Midbrain (tissue), 1 donor: ENCODE measurements around the gene NME9.
"Not testable (repeated sequence)": the region's sequence is repeated elsewhere in the genome, so short reads cannot be mapped to it uniquely, and the experiment has no call there.

Source experiments
- DNase-seq: peaks from one replicate; lab custom pipeline; 2025; lab: John Stamatoyannopoulos, UW

The NME9 gene, protein sequence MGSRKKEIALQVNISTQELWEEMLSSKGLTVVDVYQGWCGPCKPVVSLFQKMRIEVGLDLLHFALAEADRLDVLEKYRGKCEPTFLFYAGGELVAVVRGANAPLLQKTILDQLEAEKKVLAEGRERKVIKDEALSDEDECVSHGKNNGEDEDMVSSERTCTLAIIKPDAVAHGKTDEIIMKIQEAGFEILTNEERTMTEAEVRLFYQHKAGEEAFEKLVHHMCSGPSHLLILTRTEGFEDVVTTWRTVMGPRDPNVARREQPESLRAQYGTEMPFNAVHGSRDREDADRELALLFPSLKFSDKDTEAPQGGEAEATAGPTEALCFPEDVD

DNA sequence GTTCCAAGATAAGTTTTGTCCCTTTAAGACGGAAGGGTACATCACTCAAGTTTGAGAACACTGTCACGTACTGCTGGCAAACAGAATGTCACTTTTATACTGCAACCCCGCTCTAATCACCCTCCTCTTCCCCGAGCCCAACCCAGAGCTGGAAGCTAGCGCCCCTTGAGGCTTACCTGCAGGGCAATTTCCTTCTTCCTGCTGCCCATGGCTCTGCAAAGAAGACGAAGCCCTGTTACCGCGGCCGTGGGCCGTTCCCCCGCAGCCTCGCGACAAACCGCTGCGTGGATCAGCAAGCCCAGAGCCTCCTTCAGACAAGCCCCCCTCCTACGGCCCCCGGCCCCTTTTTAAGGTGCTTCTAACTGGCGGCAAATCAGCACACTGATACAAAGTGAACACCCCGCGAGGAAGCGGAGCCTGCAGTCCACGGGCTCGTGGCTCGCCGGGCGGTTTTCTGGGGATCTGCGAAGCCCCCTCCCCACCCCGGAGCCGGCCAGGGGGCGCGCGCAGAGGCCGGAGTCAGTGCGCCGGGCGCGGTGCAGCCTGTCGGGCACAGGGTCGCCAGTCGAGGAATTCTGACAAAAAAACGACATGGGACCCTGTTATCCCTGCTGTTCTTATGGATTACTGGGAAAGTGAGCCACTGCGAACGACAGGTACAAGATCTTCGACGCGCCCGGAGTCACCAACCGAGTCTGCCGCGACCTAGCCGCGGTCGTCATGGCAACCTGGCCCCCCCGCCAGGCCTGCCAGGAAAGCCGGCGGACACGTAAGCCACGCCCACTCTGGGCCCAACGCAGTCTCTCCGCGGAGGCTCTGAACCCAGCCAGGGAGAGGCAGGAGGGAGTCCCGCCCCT is at the start of gene NME9:
NME9 (minus strand) TSS at position 725 of the 857 bp plus-strand sequence; CDS start at position 209, 516 bp downstream.
- DNase-seq: peak; percentile 86

GRCh38 chr3:138378990-138379389 is 49.3 kb upstream of the NME9 start:
- no peak for DNase-seq

DNA sequence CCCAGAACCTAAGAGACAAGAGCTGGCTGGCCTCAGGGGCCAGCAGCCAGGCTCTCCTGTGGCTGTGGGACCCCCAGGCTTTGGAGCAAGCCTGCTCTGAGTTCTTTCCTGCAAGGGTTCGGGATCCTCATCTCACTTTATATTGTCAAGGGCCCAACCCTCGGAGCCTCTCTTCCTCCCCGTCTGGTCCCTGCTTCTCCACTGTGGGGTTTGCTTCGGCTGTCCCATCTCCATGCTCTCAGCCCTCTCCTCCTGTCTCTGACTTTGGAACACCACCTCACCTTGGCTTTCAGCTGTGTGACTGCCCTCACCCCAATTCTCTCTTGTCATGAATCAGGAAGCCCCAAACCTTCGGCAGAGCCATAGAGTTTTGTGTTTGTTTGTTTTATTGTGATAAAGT is 48.7 kb upstream of the NME9 start:
- no peak for DNase-seq

DNA sequence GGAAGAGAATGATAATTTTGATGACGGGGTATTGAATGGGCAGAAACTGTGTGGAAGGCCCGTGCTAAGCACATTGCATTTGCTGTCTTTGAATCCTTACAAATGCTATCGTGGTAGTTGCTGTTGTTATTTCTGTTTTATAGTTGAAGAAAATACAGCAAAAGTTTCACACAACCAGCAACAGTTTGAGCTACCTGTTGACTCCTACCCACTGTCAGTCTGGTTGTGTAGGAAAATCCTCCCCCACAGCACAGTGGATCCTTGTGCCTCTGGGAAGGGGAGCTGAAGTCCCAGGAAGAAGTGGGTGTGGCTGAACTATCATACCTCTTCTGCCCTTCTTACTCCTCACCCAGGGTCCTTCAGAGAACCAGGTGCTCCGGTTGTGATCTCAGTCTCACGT is 48.2 kb upstream of the NME9 start:
- DNase-seq: no peak

- not testable (repeated sequence) for DNase-seq
These were observed 47.6 kb upstream of the NME9 start for GRCh38 chr3:138377212-138377611.

- no peak for DNase-seq
These were observed 47.0 kb upstream of the NME9 start for GRCh38 chr3:138376663-138377062.

- DNase-seq: no peak
These were observed 45.8 kb upstream of the NME9 start for GRCh38 chr3:138375447-138375846.

DNA sequence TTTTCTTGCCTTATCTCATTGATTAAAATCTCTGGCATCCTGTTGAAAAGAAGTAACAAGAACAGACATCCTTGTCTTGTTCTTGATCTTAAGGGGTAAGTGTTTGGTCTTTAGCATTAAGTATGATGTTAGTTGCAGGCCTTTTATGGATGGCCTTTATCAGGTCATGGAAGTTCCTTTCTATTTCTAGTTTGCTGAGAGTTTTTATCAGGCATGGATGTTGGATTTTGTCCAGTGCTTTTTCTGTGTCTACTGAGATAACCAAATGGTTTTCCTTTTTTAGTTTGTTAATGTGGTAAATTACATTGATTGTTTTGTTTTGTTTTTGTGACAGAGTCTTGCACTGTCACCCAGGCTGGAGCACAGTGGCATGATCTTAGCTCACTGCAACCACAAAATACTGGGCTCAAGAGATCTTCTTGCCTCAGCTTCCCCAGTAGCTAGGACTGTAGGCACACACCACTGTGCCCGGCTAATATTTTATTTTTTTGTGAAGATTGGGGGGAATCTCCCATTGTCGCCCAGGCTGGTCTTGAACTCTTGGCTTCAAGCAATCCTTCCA is 45.0 kb upstream of the NME9 start:
- DNase-seq: no peak

DNA sequence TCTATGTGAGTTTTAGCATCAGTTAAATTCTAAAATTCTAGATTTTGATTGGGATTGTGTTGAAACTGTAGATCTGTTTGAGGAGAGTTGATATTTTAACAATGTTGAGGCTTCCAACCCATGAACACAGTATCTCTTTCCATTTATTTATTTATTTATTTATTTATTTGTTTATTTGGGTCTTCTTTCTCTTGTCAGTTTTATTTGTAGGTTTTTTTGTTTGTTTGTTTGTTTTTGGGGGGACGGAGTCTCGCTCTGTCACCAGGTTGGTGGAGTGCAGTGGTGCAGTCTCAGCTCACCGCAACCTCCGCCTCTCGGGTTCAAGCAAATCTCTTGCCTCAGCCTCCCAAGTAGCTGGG is 44.1 kb upstream of the NME9 start:
- no peak for DNase-seq

- no peak for DNase-seq
These were observed 43.6 kb upstream of the NME9 start for GRCh38 chr3:138373087-138373735.

DNA sequence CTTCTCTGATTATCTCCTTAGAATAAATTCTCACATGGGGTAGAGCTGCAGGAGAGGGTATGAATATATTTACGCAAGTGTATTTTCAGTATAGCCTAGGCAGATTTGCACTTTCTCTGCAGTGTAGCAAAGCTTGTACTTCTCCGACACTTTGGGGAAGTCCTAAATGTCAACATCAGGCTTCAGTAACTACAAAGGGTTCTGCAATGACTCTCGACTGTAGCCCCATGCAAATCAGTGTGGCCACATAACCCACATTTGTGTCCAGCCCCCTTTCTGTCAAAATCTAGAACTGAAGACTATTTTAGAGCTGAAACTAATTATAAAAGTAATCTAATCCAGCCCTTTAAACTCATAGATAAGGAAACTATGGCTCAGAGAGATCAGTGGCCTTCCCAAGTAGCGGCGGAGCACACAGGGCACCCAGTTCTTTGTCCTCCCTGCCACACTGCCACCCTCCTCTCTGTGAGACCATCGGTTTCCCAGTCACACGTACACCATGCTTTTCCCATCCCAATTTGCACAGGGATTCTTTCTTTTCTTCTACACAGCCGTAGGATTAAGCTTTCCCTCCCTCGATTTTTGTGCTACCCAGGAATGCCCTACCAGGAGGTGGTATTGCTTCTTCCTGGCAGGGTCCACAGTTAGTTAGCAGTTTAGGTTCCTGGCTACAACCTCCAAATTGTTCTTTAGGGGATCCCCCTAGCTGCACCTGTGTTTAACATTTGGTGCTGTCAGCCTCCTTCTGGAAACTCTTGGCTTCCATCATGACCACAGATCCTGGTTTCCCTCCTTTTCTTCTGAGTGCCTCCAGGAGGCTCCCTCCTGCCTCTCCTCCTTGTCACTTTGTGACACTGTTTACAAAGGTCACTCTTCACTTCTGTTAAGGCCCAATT is 41.7 kb upstream of the NME9 start:
- DNase-seq: no peak

DNA sequence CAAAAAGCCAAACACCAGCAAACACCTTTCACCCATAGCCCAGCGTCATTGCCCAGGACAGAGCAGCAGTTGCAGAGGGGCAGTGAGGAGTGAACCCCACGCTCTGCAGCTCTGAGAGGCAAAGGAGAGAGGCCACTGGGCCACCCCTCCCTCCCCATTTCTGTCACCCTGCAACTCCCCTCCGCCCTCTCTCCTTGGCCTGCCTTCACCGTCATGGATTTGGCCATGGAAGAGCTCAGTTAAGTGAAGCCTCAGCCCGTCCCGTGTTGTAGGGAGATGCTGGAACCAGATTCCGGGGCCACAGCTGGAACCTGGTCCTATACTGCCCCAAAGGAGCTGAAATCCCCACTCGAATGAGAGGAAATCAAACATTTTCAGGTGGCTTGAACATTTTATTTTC is 40.7 kb upstream of the NME9 start:
- DNase-seq: no peak

- DNase-seq: peak; percentile 55
These were observed 39.7 kb upstream of the NME9 start for GRCh38 chr3:138369151-138369900.

DNA sequence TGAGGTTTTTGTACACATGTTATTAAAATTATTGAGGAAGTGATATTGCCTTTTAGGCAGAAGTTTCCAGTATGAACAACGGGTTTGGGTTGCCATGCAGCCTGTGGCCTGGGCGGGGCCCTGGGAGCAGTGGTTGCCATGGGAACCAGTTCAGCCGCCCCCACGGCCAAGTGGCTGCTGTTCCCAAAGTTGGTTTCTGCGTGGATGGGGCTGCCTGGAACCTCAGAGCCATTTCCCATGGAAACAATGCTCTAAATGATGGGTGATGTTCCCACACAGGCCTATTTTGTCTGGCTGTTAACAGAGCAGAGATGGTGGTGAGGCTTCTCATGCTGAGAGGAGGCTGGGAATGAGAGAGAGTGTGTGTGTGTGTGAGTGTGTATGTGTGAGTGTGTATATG is 38.3 kb upstream of the NME9 start:
- peak; percentile 56 for DNase-seq

DNA sequence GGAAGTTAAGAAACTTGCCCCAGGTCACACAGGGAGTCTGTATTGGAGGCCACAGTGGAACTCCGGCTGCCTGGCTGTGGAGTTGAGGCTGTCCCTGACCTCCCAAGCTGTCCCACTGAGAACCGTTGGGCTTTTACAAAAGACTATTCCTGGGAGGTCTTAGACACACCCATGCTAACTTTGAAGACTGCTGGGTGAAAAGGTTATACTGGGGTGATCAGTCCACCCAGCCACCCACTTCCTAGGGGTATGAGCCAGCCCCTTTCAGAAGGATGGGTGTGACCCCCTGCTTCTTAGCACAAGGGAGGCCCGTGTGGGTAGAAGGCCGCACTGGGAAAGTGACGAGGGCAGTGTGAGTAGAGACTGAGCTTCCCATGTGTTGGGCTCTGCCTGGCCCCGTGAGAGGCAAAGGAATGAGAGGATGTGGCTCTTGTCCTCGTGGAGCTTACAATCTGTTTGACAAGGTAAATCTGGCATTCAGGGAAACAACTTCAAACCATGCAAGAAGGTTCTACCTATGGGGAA is 37.7 kb upstream of the NME9 start:
- no peak for DNase-seq

DNA sequence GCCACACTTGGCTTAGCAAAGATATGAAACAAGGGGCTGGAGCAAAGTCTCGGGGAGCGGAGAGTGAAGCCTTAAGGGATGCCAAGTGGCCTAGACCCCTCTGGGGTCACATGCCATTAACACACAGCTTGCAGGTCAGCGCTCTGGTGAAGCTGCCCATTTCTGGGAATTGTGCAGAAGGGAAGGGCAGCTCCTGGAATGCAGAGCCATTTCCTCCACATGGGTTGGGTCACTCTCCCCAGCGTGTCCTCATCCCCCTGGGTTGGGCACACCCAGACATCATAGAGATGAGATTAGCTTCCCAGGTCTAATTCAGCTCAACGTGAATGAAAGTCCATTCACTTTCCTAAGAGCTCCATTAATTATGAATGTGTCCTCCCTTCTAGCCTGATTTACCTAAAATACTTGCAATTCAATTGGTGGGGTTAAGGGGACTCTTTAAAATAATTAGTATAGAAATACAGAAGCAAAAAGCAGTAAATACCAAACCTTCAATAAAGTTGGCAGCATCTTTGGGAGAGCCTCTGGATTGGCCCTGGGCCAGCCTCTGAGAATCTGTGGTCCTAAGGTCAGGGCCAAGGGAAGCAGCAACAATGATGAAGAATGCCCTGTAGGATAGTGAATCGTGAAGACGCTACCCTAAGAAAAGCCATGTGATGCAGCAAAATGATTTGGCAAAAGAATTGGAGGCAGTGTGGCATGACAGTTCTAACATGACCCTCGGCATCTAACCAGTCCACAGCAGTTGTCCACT is 36.5 kb upstream of the NME9 start:
- no peak for DNase-seq

DNA sequence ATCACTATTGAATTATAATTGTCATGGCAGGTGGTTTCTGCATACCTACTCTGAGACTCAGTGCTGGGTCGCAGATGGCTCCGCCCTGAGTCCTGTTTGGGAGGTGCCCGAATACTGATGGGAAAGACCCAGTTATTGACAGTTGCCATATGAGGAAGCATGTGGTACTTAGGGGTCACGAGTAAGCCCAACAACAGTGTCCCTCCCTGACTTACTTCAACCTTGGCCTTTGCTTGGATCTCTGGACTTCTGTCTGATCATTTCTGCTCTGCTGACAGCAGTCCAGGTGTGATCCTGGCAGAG is 35.6 kb upstream of the NME9 start:
- no peak for DNase-seq

- no peak for DNase-seq
These were observed 35.0 kb upstream of the NME9 start for GRCh38 chr3:138364356-138365252.

DNA sequence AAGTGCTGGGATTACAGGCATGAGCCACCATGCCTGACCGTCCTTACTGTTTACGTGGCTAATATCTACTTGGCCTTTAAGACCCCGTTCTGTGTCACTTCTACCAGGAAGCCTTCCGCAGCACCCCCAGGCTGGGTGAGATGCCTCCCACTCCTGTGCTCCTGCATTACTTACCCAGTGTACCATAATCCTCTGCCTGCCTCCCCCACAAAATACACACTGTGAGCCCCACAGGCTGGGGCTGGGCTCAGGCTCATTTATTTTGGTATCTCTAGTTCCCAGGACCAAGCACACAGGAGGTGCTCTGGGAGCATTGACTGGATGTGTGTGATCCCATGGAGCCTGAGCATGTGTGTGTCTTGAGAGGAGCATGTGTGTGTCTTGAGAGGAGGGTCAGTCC is 33.7 kb upstream of the NME9 start:
- no peak for DNase-seq
